ENCODE measurements around the gene ABTB2. TPM values are rescaled to one million over a fixed set of nuclear protein-coding genes. Genes with fewer than 3 reads are reported as not detected.

ABTB2 gene
- total and polyA plus RNA-seq, 2 of the 8 experiments (the other 6 are each of a cell fraction or from before 2014, with no cell fraction given) = 7.7 to 10.2 TPM

GRCh38 chr11:34150494-34151151, 207.2 kb downstream of the ABTB2 start:
- FAIRE-seq = no peak
- H3K23me2 ChIP-seq (ENCODE audit: low read depth, low read length) = no peaks in the 10 kb centered on the region
- WGBS, 2 experiments (ENCODE audit: extremely low coverage in 1 of 2, insufficient coverage in 1 of 2, insufficient read length in 1 of 2, insufficient replicate concordance in 2 of 2, low coverage in 1 of 2, low lambda C conversion rate in 2 of 2, missing lambda C conversion rate in 1 of 2) = 93% methylated on average over 6 of the region's 6 CpGs; no CpG with 5 or more reads in 1 of the 2 experiments
- TF ChIP-seq EZH2 (IDR thresholded peaks at IDR 0.05; ENCODE audit: low read depth, low read length, severe bottlenecking) (no peak), CBX8 (IDR thresholded peaks at IDR 0.05; ENCODE audit: borderline replicate concordance, low read depth, low read length) (no peak), CREB1 (IDR thresholded peaks at IDR 0.05) (no peak), GABPA (IDR thresholded peaks at IDR 0.05; ENCODE audit: borderline replicate concordance, insufficient read depth, low read length) (no peak), CHD1 (IDR thresholded peaks at IDR 0.05; ENCODE audit: low read depth, low read length) (no peak), CHD2 (IDR thresholded peaks at IDR 0.05; ENCODE audit: low read length) (no peak), SIN3A (conservative IDR thresholded peaks at IDR 0.05 in 1 of 2, IDR thresholded peaks at IDR 0.05 in 1 of 2; ENCODE audit: low read depth in 1 of 2, low read length in 2 of 2) (no peak), POLR2A (IDR thresholded peaks at IDR 0.05; ENCODE audit: control extremely low read depth in 1 of 2, low read depth in 2 of 2, low read length in 2 of 2) (no peak), TEAD4 (IDR thresholded peaks at IDR 0.05; ENCODE audit: low read depth, low read length) (no peak), POLR2AphosphoS5 (IDR thresholded peaks at IDR 0.05; ENCODE audit: low read depth, low read length) (no peak), CTBP2 (IDR thresholded peaks at IDR 0.05; ENCODE audit: borderline replicate concordance, insufficient read depth, insufficient read length, low read length) (no peak), TAF7 (optimal IDR thresholded peaks at IDR 0.05; ENCODE audit: borderline replicate concordance, low read depth, low read length) (no peak), TCF12 (IDR thresholded peaks at IDR 0.05; ENCODE audit: low read depth, low read length) (no peak), SP1 (IDR thresholded peaks at IDR 0.05; ENCODE audit: low read depth, low read length) (no peak)

More at GRCh38 chr11:34150494-34151151, 207.2 kb downstream of the ABTB2 start:
- peaks cover 12 to 35% (median 23%) of the 10 kb centered on the region in 4 experiments for H3K36me3 ChIP-seq (ENCODE audit: control insufficient read depth in 2 of 4, insufficient read depth in 4 of 4, low read length in 3 of 4)
- no peak overlapping the region for H2BK15ac ChIP-seq (ENCODE audit: low read length)
- H3K4me2 ChIP-seq (ENCODE audit: insufficient read depth in 1 of 2, low read depth in 2 of 2, low read length in 2 of 2) = no peak overlapping the region
- H3K27ac ChIP-seq (ENCODE audit: low read depth, low read length) = no peak overlapping the region
- H3K56ac ChIP-seq (replicated peaks; ENCODE audit: insufficient read length, low read depth, low read length) = no peak overlapping the region
- POLR2A ChIA-PET (ENCODE audit: partially characterized antibody) = interaction anchor here (1.0 to 1.4 kb wide), 4 partner anchors 19 to 215 kb away, joined by 3 to 5 read pairs (median 3); no protein-coding TSS in a partner anchor
- no peak overlapping the region for H4K8ac ChIP-seq (ENCODE audit: extremely low read depth, insufficient read depth, low read length)
- no peak overlapping the region for H3K23ac ChIP-seq (ENCODE audit: insufficient read length)
- H4K91ac ChIP-seq (replicated peaks; ENCODE audit: insufficient read length, low read length) = no peak overlapping the region
- no peaks in the 10 kb centered on the region for H3K79me1 ChIP-seq (ENCODE audit: low read depth, low read length)
- H3K9me3 ChIP-seq (ENCODE audit: insufficient read depth in 2 of 2, low read depth in 1 of 2, low read length in 1 of 2) = no peaks in the 10 kb centered on the region
- H3K4me1 ChIP-seq (replicated peaks in 1 of 4; ENCODE audit: control insufficient read depth in 3 of 4, insufficient read depth in 4 of 4, low read length in 3 of 4) = no peaks in the 10 kb centered on the region
- H3K9ac ChIP-seq (replicated peaks in 1 of 4; ENCODE audit: extremely low read depth in 1 of 4, low read depth in 3 of 4, low read length in 3 of 4) = no peak overlapping the region
- H2AK5ac ChIP-seq (ENCODE audit: low read depth, low read length) = no peak overlapping the region
- H2BK20ac ChIP-seq (ENCODE audit: low read length) = no peak overlapping the region
- peaks cover 11 to 18% of the 10 kb centered on the region in 2 experiments for H4K20me1 ChIP-seq (replicated peaks in 1 of 2; ENCODE audit: control insufficient read depth in 1 of 2, insufficient read depth in 2 of 2, low read length in 2 of 2)
- no peak overlapping the region for H3K18ac ChIP-seq (ENCODE audit: extremely low read depth, low read length)
- H2AFZ ChIP-seq (ENCODE audit: low read length) = no peak overlapping the region
- H3K4me3 ChIP-seq (ENCODE audit: extremely low read depth in 1 of 4, insufficient read depth in 2 of 4, low read depth in 3 of 4, low read length in 4 of 4) = no peak overlapping the region
- H4K5ac ChIP-seq (ENCODE audit: insufficient read length, low read depth, low read length) = no peak overlapping the region
- H2BK12ac ChIP-seq (ENCODE audit: low read depth, low read length) = no peak overlapping the region
- H3K4ac ChIP-seq (replicated peaks; ENCODE audit: insufficient read length, low read depth, low read length) = no peak overlapping the region
- H3K14ac ChIP-seq (ENCODE audit: insufficient read length) = no peak overlapping the region
- DNase-seq (ENCODE audit: low read depth in 1 of 2, low spot score in 2 of 2) = no peak
- H3K27me3 ChIP-seq (replicated peaks in 1 of 4; ENCODE audit: control insufficient read depth in 3 of 4, extremely low read depth in 1 of 4, insufficient read depth in 3 of 4, low read length in 3 of 4) = no peaks in the 10 kb centered on the region
- H2BK120ac ChIP-seq (replicated peaks; ENCODE audit: low read depth, low read length) = no peak overlapping the region
- CTCF ChIA-PET (ENCODE audit: partially characterized antibody) = interaction anchor here (0.6 to 11.3 kb wide), 29 partner anchors 7 to 344 kb away, joined by 3 to 89 read pairs (median 4); partner anchors contain the start of gene ABTB2
- no peak overlapping the region; the same call in 1 of the 2 replicates for H2BK5ac ChIP-seq (ENCODE audit: low read depth, low read length)
- no peaks in the 10 kb centered on the region for H3K79me2 ChIP-seq (ENCODE audit: control insufficient read depth in 1 of 2, insufficient read depth in 2 of 2, low read length in 2 of 2)
